Measurements from ENCODE around the gene KIRREL3.

Gene KIRREL3

GRCh38 chr11:126949066-126949891 lies 51.3 kb downstream of the KIRREL3 start:
- DNase-seq: peak; percentile 7

- DNase-seq: no peak
These were observed 52.0 kb downstream of the KIRREL3 start for GRCh38 chr11:126948563-126948962.

- DNase-seq: no peak
These were observed 55.3 kb downstream of the KIRREL3 start for GRCh38 chr11:126945319-126945718.

- DNase-seq: no peak
These were observed 57.3 kb downstream of the KIRREL3 start for GRCh38 chr11:126943316-126943715.

GRCh38 chr11:126942146-126942545 lies 58.4 kb downstream of the KIRREL3 start:
- no peak for DNase-seq

- no peak for DNase-seq
These were observed 61.0 kb downstream of the KIRREL3 start for GRCh38 chr11:126939552-126939951.

GRCh38 chr11:126938718-126939117 lies 61.9 kb downstream of the KIRREL3 start:
- no peak for DNase-seq

GRCh38 chr11:126930091-126930841 lies 70.3 kb downstream of the KIRREL3 start:
- DNase-seq: no peak

- DNase-seq: no peak
These were observed 71.2 kb downstream of the KIRREL3 start for GRCh38 chr11:126929179-126930061.

GRCh38 chr11:126927623-126928022 lies 72.9 kb downstream of the KIRREL3 start:
- no peak for DNase-seq

GRCh38 chr11:126926376-126926791 lies 74.2 kb downstream of the KIRREL3 start:
- no peak for DNase-seq

GRCh38 chr11:126925321-126926093 lies 75.1 kb downstream of the KIRREL3 start:
- no peak for DNase-seq

GRCh38 chr11:126924376-126925040 lies 76.1 kb downstream of the KIRREL3 start:
- no peak for DNase-seq

- DNase-seq: no peak
These were observed 79.7 kb downstream of the KIRREL3 start for GRCh38 chr11:126920833-126921232.

GRCh38 chr11:126919147-126919823 lies 81.3 kb downstream of the KIRREL3 start:
- DNase-seq: no peak

GRCh38 chr11:126918556-126918955 lies 82.0 kb downstream of the KIRREL3 start:
- no peak for DNase-seq

- DNase-seq: peak; percentile 37
These were observed 82.9 kb downstream of the KIRREL3 start for GRCh38 chr11:126917531-126918204.

GRCh38 chr11:126915430-126915829 lies 85.1 kb downstream of the KIRREL3 start:
- no peak for DNase-seq

GRCh38 chr11:126914941-126915340 lies 85.6 kb downstream of the KIRREL3 start:
- no peak for DNase-seq

GRCh38 chr11:126914166-126914565 lies 86.4 kb downstream of the KIRREL3 start:
- no peak for DNase-seq

- DNase-seq: no peak
These were observed 96.0 kb downstream of the KIRREL3 start for GRCh38 chr11:126904520-126904919.
